A673 (cell line): Measurements from ENCODE around the gene GGA1.

Experiments used
- EZH2 ChIP-seq: fragments of 200-600 bp; sonication (generic); IDR thresholded peaks from 2 replicates; pipeline ENCODE4 v1.6.1; 2017; ENCODE audit warnings: borderline replicate concordance, low read depth, mild to moderate bottlenecking, mixed read lengths, antibody characterized with exemption, low read length; ENCODE audit not compliant: poor library complexity, severe bottlenecking
- TF ChIP-seq, protein P1 (sequence below): fragments of 300-800, 200-600 bp; sonication (generic); conservative IDR thresholded peaks from 2 replicates; pipeline ENCODE4 v1.5.1; 2017; ENCODE audit warnings: low read depth, mild to moderate bottlenecking, antibody characterized with exemption, low read length, moderate library complexity, mixed read lengths

DNA sequence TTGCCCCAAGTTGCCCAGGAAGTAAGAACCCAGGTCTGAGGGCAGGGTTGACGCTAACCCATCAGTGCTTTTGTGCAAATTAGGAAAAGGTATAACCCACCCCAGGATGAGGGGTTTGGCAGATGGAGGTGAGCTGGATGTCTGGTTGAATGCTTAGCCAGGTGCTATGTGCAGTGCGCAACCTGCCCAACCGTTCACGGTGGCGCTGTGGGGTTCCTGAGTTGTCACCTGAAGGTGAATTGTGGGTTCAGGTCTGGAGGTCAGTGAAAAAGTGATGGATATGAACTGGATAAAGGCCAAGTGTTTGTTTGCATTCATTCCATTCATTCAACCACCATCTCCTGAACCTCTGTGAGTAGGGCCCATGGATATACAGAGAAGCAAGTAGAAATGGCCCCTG, 14.4 kb upstream of the GGA1 start:
- TF ChIP-seq, protein P1, sequence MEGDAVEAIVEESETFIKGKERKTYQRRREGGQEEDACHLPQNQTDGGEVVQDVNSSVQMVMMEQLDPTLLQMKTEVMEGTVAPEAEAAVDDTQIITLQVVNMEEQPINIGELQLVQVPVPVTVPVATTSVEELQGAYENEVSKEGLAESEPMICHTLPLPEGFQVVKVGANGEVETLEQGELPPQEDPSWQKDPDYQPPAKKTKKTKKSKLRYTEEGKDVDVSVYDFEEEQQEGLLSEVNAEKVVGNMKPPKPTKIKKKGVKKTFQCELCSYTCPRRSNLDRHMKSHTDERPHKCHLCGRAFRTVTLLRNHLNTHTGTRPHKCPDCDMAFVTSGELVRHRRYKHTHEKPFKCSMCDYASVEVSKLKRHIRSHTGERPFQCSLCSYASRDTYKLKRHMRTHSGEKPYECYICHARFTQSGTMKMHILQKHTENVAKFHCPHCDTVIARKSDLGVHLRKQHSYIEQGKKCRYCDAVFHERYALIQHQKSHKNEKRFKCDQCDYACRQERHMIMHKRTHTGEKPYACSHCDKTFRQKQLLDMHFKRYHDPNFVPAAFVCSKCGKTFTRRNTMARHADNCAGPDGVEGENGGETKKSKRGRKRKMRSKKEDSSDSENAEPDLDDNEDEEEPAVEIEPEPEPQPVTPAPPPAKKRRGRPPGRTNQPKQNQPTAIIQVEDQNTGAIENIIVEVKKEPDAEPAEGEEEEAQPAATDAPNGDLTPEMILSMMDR = no peak
- TF ChIP-seq EZH2 = no peak
